D341Med (cell line): ENCODE measurements around the gene ZDHHC21.
A peak's percentile ranks its signal among the peaks of the same experiment; 100 is the strongest.

Experiments
- DNase-seq: peaks from one replicate; pipeline ENCODE4 v3.0.0; 2012; ENCODE audit warnings: low spot score

Gene ZDHHC21, protein sequence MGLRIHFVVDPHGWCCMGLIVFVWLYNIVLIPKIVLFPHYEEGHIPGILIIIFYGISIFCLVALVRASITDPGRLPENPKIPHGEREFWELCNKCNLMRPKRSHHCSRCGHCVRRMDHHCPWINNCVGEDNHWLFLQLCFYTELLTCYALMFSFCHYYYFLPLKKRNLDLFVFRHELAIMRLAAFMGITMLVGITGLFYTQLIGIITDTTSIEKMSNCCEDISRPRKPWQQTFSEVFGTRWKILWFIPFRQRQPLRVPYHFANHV

DNA sequence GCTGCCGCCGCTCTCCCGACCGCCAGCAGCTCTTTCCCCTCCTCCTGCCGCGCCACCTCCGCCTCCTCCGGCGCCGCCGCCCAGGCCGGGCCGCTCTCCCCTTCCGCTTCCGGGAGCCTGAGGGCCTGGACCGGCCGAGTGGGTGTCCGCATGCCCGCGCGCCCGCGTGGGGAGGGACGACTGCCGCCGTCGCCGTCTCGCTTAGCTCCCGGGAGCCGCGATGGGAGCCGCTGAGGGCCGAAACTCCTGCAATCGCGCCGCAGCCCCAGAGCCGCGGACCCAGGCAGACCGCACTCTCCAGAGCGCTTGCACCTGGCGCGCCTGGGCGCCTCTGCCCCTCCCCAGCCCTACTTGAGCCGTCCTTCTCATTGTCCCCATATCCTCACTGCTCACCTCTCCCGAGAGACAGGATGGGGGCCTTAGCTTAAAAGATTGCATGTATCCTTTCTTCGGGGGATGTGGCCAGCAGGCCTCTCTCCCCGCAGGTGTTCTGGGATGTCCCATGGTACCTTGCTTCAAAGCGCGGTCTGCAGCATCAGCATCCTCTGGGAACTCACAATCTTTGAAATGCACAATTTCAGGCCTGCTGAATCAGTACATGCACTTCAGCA lies at the start of gene ZDHHC21:
Gene ZDHHC21 (minus strand): TSS at position 182 of the 611 bp plus-strand sequence. CDS start 19,092 bp downstream, outside the sequence.
- DNase-seq = peak; percentile 88

DNA sequence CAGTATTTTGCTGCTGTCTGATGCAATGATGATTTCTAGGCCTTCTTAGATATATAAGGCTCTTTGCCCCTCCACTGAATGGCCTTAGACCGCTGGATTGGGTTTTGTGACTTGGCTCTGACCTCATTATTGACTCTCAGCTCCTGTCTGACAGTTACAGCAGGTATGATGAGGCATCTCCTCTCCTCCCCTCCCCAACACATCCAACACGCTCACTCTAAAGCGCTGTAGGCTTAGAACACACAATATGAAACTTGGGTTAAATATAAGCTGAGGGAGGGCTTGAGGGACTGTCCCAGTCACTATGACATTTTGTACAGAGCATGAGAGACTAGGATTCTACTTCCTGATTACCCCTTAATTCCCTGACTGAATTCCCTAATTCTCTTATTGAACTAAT lies 48.1 kb upstream of the ZDHHC21 start:
- no peak for DNase-seq

DNA sequence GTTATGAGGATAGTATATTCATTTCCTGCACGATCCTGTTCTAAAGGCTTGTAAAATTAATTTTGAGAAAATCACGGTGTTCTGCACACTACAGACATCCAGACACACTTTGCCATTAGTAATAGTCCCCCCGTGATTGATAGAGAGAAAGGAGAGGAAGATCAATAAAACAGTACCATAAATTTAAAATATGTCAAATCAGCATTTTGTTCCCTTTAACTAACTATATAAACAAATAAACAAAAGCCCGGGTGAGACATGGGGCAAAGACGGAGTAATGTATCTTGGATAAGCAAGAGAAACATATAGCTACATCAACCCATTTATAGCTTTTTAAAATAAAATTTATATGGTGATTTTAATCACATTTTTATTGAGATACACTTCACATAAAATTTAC lies 39.9 kb upstream of the ZDHHC21 start:
- no peak for DNase-seq

DNA sequence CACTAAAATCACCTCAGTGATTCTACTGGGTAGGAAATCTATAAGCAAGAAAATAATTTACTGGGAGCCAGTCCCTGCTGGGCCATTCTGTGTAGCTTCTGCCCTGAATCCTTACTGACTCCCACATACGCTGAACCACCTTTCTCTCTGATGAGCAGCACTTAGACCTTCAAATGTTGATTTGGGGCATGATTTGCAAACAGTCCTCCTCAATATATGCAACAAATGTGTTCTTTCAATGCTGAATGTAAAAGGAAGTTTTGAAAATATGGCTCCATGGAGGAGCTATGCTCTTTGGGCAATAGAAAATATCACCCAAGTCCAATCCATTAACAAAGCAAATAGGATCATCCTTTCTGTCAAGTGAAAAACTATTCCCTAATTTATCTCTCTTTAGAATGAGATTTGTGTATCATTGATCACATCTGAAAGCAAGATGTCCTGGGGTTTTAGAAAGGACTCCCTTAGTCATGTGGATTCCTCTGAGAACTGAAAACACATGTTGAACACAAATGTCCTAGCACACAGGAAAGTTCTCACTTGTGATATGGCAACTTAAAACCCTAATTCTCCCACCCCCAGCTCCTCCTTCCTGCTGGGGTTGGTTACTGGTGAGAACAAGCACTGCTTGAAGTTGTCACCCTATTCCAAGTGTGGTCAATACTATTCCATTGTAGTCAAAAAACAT lies 38.2 kb upstream of the ZDHHC21 start:
- no peak for DNase-seq

DNA sequence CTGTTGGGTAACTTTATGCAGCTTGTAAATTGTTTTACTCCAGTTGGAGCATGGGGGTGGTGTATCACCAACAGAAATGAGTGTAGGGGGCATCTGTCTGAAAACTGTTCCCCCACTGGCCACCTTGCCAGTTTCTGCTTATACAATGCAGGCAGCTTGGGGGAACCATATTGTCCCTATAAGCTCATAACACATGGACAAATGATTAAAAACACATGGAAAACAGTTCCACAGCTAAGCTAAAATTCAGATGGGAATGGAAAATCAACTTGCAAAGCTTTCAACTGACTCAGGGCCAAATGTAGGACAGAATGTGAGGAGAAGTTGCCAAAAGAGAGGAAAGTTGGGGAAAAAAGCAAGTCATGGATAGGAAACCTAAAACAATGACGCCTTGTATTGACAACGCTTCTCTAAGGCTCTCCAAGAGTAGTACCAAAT lies 37.2 kb upstream of the ZDHHC21 start:
- no peak for DNase-seq

DNA sequence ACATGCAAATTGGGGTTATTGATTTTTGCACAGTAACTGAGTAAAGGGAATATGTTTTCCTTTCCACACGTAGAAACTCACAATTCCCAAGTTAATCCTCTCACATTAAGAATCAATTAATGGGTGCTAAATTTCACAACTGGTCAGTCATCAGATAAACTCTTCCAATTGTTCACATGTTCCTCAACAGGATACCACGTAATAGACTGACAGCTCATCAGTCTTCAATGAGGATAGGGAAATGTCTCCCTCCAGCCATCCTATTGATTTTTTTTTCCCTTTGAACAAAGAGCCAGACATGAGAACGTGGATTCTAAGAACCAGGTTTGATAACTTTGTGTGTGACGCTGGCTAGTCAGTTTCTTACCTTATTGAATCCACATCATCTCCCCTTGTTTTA lies 30.1 kb upstream of the ZDHHC21 start:
- no peak for DNase-seq

DNA sequence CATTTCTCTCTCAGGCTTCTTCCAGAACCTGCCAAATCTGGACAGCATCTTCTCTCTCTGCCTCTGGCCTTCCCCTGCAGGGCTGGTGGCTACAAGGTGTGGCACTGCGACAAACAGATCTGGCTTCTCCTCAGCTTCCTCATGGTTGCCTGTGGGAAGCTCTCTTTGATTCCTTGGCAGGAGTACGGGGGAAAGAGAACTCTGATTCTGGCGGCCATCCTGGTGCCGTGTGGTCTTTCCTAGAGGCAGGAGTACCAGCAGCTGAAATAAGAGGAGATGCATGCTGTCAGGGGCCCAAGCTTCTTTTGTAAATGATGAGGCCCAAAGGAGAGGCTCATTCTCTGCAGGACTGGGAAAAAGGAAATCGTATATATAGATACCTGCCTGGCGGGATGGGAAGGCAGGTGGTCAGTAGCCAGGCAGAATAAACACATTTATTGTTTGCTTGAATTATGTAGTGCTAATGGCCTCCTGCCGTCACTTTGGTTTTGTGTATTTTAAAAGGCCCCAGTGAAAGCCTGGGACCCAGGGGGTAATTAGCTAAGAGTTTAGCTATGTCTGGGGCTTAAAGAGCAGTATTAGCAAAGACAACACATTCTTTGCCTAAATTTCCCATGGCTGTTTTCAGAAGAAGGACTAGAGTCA lies 29.3 kb upstream of the ZDHHC21 start, which contains the start of gene CER1:
Gene CER1 (minus strand): TSS at position 343 of the 645 bp plus-strand sequence. CDS start 61 bp downstream, at position 282.
- no peak for DNase-seq

DNA sequence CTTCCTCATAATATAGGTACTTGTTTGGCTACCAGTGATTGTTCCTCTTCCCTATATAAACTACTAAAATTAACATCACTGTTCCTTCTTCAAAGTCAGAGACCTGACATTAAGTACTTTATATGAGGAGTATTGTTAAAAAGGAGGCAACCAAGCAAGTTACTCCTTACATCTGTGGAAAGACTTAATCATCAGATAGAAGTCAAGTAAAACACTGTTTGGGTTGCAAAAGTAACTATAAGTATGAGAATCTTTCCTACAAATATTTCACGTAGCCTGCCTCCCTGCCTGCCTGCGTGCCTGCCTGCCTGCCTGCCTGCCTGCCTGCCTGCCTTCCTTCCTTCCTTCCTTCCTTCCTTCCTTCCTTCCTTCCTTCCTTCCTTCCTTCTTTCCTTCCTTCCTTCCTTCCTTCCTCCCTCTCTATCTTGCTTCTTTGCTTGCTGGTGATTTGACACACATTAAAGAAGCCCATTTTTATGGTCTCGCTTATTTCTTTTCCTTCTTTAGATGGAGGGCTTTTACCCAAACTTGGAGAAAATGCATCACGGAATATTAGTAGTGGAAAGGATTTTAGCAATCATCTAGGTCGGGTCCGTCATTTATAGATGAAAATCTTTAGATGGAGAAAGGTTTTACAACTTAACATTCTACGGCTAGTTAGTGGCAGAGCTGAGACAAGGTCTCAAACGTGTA lies 26.1 kb upstream of the ZDHHC21 start:
- DNase-seq = no peak

DNA sequence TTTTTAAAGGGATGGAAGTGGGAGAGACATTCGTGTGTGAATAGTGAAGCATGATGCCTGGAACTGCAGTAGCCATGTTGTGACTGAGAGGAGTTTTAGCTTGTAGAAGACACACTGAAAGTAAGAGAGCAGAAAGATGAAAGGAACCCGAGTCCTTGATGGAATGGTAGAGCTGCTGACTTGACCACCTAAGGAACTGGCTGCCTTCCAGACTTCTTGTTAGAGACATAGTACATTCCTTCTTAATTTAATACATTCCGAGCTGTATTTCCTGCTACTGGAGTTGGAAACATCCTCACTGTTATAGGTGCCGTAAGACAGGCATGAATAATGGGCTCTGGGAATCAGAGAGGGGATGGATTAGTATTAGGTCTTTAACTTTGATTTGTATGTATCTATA lies 21.9 kb upstream of the ZDHHC21 start:
- DNase-seq = no peak

DNA sequence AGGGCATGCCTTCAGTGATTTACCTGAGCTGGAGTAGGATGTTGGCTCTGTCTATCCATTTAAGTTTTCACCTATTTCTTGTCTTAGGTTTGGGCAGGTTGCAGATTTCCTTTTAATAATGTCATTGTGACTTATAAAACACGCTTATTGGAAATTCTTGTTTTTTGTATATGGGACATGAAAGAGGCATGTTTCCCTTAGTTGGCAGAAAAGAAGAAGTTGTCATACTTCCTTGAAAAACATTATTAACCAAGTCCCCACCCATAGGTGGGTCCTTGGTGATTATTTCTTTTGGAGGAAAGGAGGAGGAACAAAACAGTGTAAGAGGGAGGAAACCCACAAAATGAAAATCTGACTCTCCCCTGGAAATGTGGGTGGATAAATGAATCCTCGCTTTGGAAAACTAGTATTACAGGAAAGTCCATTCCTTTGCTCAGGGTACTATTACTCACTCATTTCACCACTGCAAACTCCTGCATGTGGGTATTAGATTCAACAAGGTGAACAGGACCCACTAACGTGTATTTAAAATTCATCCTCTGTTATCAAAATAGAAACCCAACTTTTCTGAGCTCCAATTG lies 20.0 kb upstream of the ZDHHC21 start:
- DNase-seq = no peak

DNA sequence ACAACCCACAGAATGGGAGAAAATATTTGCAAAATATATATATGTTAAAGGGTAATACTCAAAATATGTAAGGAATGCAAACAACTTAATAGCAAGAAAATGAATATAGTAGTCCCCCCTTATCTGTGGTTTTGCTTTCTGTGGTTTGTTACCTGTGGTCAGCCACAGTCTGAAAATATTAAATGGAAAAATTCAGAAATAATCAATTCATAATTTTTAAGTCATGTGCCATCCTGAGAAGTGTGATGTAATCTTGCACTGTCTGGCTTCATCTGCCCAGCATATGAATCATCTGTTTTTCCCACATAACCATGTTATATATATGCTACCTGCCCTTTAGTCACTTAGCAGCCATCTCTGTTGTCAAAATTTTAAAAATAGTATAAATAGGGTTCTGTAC lies 17.6 kb upstream of the ZDHHC21 start:
- no peak for DNase-seq

DNA sequence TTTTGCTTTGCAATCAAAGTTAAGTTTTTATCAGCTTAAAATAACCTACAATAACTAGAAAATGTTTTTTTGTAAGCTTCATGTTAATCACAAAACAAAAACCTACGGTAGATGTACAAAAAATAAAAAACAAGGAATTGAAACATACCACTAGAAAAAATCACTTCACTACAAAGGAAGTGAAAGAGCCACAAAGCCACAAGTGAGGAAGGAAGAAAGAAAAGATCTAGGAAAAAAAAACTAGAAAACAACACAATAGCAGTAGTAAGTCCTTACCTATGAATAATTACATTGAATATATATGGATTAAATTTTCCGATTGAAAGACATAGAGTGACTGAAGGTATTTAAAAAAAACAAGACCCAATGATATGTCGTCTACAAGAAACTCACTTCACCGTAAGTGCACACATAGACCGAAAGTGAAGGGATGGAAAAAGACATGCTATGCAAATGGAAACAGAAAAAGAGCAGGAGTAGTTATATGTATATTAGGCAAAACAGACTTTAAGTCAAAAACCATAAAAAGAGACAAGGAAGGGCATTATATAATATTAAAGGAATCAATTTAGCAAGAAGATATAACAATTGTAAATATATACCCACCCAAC lies 13.4 kb upstream of the ZDHHC21 start:
- DNase-seq = no peak

DNA sequence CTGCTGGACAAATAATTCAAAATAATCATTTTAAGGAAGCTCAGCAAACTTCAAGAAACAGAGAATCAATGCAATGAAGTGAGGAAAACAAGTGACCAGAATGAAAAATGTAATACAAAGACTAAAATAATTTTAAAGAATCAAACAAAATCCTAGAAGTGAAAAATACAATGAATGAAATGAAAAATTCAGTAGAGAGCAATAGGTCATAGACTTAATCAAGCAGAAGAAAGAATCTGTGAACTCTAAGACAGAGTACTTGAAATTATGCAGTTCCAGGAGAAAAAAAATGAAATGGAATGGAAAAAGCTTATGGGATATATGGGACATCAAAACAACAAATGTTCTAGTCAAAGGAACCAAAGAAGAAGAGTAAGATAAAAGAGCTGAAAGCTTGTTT lies 11.8 kb upstream of the ZDHHC21 start:
- no peak for DNase-seq

DNA sequence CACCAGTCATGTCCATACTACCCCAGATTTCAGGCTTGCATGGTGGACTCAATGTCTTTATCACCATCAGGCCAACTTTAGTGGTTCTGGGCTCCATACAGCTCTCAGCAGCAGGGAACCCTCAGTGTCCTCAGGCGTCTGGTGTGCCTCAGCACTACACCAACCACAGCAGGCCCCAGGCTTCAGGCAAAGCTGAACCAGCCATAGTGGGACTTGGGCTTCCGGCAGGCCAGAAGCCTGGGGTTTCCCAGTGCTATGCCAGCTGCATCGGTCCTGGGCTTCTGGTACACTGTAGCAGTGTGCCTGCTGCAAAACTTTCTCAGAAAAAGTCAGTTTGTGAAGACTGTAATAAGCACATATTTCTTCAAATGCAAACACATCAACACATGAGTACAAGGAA lies 11.0 kb upstream of the ZDHHC21 start:
- DNase-seq = no peak

DNA sequence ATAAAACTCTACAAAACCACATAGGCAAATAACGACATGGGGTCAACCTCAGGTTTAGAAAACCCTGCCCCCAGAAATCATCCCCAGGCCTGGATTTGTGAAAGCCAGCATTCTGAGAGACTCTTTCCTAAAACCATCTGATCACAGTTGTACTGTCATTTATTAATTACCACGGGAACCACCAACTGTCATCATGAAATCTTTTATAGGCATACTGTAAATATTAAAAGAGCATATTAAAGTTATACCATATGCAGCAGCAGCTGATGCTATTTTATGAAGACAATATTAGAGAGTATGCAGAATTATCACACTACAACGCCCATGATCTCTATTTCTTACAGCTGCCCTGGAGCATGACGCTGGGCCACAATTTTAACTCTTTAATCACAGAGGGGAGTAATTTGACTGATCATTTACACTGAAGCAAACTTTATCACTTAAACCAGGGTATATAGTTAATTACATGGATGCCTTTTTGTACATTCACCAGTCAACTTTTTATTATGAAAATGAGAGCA lies 9.0 kb upstream of the ZDHHC21 start:
- DNase-seq = no peak

DNA sequence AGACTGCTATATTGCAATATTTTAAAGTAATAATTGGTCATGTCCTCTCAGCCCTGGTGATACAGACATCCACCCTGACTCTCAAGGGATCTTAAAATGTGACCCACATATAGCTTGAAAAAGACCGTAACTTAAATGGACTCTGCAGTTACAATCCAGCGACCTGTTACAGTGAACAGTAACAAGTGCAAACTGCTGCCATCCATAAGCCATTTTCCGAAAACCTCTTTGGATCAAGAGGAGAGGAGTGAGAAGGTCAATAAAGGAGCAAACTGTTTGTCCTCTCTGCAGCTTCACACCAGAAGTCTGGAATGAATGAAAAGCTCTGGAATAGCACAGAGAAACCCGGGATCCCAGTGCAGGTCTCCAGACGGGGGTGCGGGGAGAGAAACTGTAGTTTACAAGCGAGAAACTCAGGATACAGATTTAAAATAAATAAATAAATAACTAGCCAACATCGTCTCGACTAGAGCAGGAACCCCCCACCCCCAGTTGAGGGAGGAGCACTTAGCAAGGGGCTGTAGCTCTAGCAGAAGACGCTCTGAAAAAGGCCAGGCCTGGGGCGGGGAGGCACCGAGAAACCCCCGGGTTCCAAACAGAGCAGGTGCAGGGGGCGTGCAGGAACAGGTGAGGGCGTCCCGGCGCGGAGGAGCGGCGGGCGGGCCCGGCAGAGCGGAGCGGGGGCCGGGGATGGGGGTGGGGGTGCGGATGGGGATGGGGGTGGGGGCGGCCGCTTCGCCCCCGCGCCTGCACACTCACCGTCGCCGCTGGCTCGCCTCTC lies 572 bp downstream of the ZDHHC21 start:
- DNase-seq = no peak

DNA sequence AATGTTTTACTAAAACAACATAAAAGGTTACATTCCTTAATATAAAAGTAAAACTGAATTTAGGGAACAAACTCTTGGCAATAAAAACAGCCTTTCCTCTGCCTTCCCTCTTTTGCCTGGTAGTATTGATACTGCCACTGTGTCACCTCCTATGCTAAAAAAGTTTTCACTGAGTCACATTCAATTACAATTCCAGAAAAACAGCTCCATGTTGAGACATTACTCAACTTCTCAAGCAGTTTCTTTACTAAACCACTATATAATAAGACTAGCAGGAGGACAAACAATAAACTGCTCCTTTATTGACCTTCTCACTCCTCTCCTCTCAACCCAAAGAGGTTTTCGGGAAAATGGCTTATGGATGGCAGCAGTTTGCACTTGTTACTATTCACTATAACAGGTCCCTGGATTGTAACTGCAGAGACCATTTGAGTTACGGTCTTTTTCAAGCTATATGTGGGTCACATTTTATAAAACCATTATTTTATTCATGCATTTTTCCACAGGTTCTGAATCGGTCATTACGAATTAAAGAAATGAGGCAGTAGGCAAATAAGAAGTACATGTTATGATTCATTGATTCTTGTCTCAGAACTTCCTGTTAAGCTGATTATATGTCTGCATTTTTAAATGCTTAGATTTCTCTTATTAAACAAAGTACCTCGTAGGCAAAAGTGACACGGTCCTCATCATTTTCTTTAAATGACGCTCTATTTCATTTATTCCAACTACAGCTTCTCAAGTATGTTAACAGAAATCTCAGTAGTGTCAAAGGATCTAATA lies 2.1 kb downstream of the ZDHHC21 start:
- DNase-seq = no peak

DNA sequence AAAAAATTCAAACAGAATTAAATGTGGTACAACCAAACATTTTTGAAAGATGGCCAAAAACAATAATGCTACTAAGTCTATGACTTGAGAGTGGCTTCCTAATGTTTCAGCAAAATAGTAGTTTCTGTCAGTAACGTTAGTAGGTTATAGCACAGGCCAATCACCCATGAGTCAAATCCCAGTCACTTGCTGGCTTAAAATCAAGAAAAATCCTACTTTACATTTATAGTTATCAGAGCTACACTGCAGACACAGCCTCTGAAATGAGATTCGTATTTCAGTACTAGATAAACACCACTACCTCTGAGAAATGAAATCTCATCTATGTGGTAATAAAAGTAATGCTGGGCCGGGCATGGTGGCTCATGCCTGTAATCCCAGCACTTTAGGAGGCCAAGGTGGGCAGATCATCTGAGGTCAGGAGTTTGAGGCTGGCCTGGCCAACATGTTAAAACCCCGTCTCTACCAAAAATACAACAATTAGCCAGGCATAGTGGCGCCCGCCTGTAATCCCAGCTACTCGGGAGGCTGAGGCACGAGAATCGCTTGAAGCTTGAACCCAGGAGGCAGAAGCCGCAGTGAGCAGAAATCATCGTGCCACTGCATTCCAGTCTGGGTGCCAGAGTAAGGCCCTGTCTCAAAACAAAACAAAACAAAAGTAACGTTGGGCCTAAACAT lies 6.1 kb downstream of the ZDHHC21 start:
- no peak for DNase-seq

DNA sequence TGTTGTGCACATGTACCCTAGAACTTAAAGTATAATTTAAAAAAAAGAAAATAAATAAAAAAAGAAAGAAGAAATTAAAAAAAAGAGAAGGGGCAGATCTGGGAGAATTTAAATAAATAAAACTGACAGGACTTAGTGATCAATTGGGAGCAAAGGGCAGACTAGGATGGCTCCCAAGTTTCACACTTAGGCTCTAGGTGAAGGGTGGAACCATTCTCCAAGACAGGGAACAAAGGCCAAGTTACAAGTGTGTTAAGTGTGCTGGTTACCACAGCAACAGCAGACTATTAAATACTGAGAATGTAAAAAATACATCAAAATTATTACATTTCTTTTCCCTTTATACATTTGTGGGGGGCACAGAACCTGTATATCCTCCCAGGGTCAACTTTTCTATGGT lies 7.1 kb downstream of the ZDHHC21 start:
- DNase-seq = no peak
